ENCODE measurements around the gene SNX25. TPM values are rescaled to one million over a fixed set of nuclear protein-coding genes. Genes with fewer than 3 reads are reported as not detected.

The SNX25 gene
- total RNA-seq, 1 donor from 2014 or later, result 29.5 TPM

- peak overlapping the region; percentile 76 for H3K4me2 ChIP-seq (ENCODE audit: low read length)
- FAIRE-seq (peak; percentile 89), DNase-seq (ENCODE audit: low read depth) (peak; percentile 99)
- H3K4me1 ChIP-seq (ENCODE audit: insufficient read depth, low read length), result peaks cover 28% of the 10 kb centered on the region
- no peaks in the 10 kb centered on the region for H3K9me3 Mint-ChIP-seq (ENCODE audit: unreplicated experiment)
- no peaks in the 10 kb centered on the region for H3K27me3 ChIP-seq (ENCODE audit: insufficient read depth, low read length)
- H3K36me3 Mint-ChIP-seq (ENCODE audit: low read depth, unreplicated experiment), result peaks cover 15% of the 10 kb centered on the region
- H3K27ac ChIP-seq (ENCODE audit: low read depth, low read length), result peak overlapping the region; percentile 95
- TF ChIP-seq EZH2 (IDR thresholded peaks at IDR 0.05; ENCODE audit: insufficient read depth, low read length) (no peak), CTCF (IDR thresholded peaks at IDR 0.05; ENCODE audit: insufficient read depth, low read depth, low read length) (no peak)
- no peaks in the 10 kb centered on the region for H3K27me3 Mint-ChIP-seq (ENCODE audit: low read depth, unreplicated experiment)
- peak overlapping the region; percentile 2 for H2AFZ ChIP-seq (ENCODE audit: low read depth, low read length)
- H3K9ac ChIP-seq (ENCODE audit: low read length), result peak overlapping the region; percentile 82
- H3K4me3 ChIP-seq (ENCODE audit: insufficient read depth, low read depth, low read length), result no peak overlapping the region
- H4K20me1 ChIP-seq (ENCODE audit: insufficient read depth, low read length), result no peaks in the 10 kb centered on the region
- H3K79me2 ChIP-seq (ENCODE audit: insufficient read depth, low read length), result peaks cover 3% of the 10 kb centered on the region
- peak overlapping the region; percentile 94 for H3K27ac Mint-ChIP-seq (ENCODE audit: unreplicated experiment)
- peaks cover 3% of the 10 kb centered on the region for H3K36me3 ChIP-seq (ENCODE audit: insufficient read depth, low read length)
- H3K4me3 Mint-ChIP-seq (ENCODE audit: unreplicated experiment), result peak overlapping the region; percentile 16
- no peaks in the 10 kb centered on the region for H3K9me3 ChIP-seq (ENCODE audit: insufficient read depth, low read depth, low read length)
- H3K4me1 Mint-ChIP-seq (ENCODE audit: low read depth, unreplicated experiment), result peaks cover 30% of the 10 kb centered on the region
These were observed 96.6 kb downstream of the SNX25 start for GRCh38 chr4:185305979-185306442.

DNA sequence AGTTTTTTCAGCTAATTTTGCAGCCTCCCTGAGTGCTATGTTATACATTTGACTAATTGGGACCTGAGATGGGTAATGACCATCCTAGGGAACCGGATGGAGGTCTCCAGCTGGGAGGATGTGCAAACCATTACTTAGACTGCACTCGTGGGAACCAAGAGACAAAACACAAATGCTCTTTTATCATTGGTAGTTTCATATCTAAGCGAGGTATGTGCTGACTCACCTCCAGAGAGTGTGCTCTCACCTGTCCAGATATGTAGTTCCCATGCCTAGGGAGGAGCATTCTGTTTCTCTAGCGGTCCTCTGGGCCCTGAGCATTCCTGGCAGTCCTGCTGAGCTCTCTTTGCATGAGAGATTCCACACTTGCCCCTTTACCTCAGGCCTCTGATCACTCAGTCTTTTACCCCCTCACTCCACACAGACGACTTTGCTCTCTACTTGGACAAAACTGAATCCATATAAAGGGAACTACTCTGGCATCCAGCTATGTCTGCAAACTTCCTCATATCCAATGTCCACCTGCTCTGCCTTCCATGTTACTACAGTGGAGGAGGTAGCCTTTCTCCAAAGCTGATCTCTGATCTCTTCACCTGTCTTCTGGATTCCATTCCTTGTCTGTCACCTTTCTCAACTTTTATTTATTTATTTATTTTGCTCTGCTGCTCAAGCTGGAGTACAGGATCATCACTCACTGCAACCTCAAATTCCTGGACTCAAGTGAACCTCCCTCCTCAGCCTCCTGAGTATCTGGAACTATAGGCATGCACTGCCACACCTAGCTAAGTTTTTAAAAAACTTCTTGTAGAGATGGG is 97.9 kb downstream of the SNX25 start:
- no peaks in the 10 kb centered on the region for H4K20me1 ChIP-seq (ENCODE audit: insufficient read depth, low read length)
- no peak overlapping the region for H3K4me3 ChIP-seq (ENCODE audit: insufficient read depth, low read depth, low read length)
- DNase-seq (ENCODE audit: low read depth) (peak; percentile 55), FAIRE-seq (no peak)
- Mint-ChIP-seq H3K4me3 (ENCODE audit: unreplicated experiment) (no peak overlapping the region), H3K36me3 (ENCODE audit: low read depth, unreplicated experiment) (peaks cover 23% of the 10 kb centered on the region), H3K9me3 (ENCODE audit: unreplicated experiment) (no peaks in the 10 kb centered on the region), H3K27ac (ENCODE audit: unreplicated experiment) (peak overlapping the region; percentile 94), H3K27me3 (ENCODE audit: low read depth, unreplicated experiment) (no peaks in the 10 kb centered on the region), H3K4me1 (ENCODE audit: low read depth, unreplicated experiment) (peaks cover 30% of the 10 kb centered on the region)
- peaks cover 3% of the 10 kb centered on the region for H3K79me2 ChIP-seq (ENCODE audit: insufficient read depth, low read length)
- H3K9ac ChIP-seq (ENCODE audit: low read length), result peak overlapping the region; percentile 82
- H3K36me3 ChIP-seq (ENCODE audit: insufficient read depth, low read length), result peaks cover 10% of the 10 kb centered on the region
- no peaks in the 10 kb centered on the region for H3K9me3 ChIP-seq (ENCODE audit: insufficient read depth, low read depth, low read length)
- H3K27ac ChIP-seq (ENCODE audit: low read depth, low read length), result peak overlapping the region; percentile 95
- H3K4me1 ChIP-seq (ENCODE audit: insufficient read depth, low read length), result peaks cover 28% of the 10 kb centered on the region
- H3K4me2 ChIP-seq (ENCODE audit: low read length), result peak overlapping the region; percentile 76
- H2AFZ ChIP-seq (ENCODE audit: low read depth, low read length), result no peak overlapping the region
- no peaks in the 10 kb centered on the region for H3K27me3 ChIP-seq (ENCODE audit: insufficient read depth, low read length)
- TF ChIP-seq CTCF (IDR thresholded peaks at IDR 0.05; ENCODE audit: insufficient read depth, low read depth, low read length), result no peak
- TF ChIP-seq EZH2 (IDR thresholded peaks at IDR 0.05; ENCODE audit: insufficient read depth, low read length), result no peak

GRCh38 chr4:185309770-185310169 is 100.4 kb downstream of the SNX25 start:
- Mint-ChIP-seq H3K27me3 (ENCODE audit: low read depth, unreplicated experiment) (no peaks in the 10 kb centered on the region), H3K36me3 (ENCODE audit: low read depth, unreplicated experiment) (peaks cover 28% of the 10 kb centered on the region), H3K9me3 (ENCODE audit: unreplicated experiment) (no peaks in the 10 kb centered on the region), H3K4me3 (ENCODE audit: unreplicated experiment) (no peak overlapping the region), H3K4me1 (ENCODE audit: low read depth, unreplicated experiment) (peaks cover 27% of the 10 kb centered on the region), H3K27ac (ENCODE audit: unreplicated experiment) (no peak overlapping the region)
- Histone ChIP-seq H3K79me2 (ENCODE audit: insufficient read depth, low read length) (peaks cover 3% of the 10 kb centered on the region), H3K27me3 (ENCODE audit: insufficient read depth, low read length) (no peaks in the 10 kb centered on the region), H3K9ac (ENCODE audit: low read length) (no peak overlapping the region), H3K27ac (ENCODE audit: low read depth, low read length) (no peak overlapping the region), H3K36me3 (ENCODE audit: insufficient read depth, low read length) (peaks cover 10% of the 10 kb centered on the region), H2AFZ (ENCODE audit: low read depth, low read length) (no peak overlapping the region), H3K4me2 (ENCODE audit: low read length) (no peak overlapping the region), H3K9me3 (ENCODE audit: insufficient read depth, low read depth, low read length) (no peaks in the 10 kb centered on the region), H3K4me3 (ENCODE audit: insufficient read depth, low read depth, low read length) (no peak overlapping the region), H3K4me1 (ENCODE audit: insufficient read depth, low read length) (peaks cover 25% of the 10 kb centered on the region), H4K20me1 (ENCODE audit: insufficient read depth, low read length) (no peaks in the 10 kb centered on the region)
- FAIRE-seq (no peak), DNase-seq (ENCODE audit: low read depth) (no peak)
- TF ChIP-seq EZH2 (IDR thresholded peaks at IDR 0.05; ENCODE audit: insufficient read depth, low read length) (no peak), CTCF (IDR thresholded peaks at IDR 0.05; ENCODE audit: insufficient read depth, low read depth, low read length) (no peak)
